Stomach (tissue), 4 donors: ENCODE measurements around the gene BCAS3.

Experiments
- CTCF ChIP-seq, 7 experiments: fragments of 450-650 bp in 4 of 7; fragments of 200-600 bp in 3 of 7; sonication (generic) in 3 of 7; IDR thresholded peaks; one replicate each; pipeline ENCODE4 v1.5.1; 2016 to 2019; ENCODE audit warnings: antibody characterized with exemption in 7 of 7, control low read depth in 2 of 7, mild to moderate bottlenecking in 1 of 7
- POLR2A ChIP-seq, 4 donors: fragments of 450-650 bp; IDR thresholded peaks; one replicate each; pipeline ENCODE4 v1.6.1; 2016; ENCODE audit warnings: antibody characterized with exemption in 4 of 4, control low read depth in 2 of 4, mild to moderate bottlenecking in 1 of 4, moderate library complexity in 1 of 4
- POLR2AphosphoS5 ChIP-seq, 3 donors: sonication (generic); formaldehyde crosslinking; IDR thresholded peaks; one replicate each; pipeline ENCODE4 v1.6.1; 2016; ENCODE audit warnings: antibody characterized with exemption in 3 of 3

DNA sequence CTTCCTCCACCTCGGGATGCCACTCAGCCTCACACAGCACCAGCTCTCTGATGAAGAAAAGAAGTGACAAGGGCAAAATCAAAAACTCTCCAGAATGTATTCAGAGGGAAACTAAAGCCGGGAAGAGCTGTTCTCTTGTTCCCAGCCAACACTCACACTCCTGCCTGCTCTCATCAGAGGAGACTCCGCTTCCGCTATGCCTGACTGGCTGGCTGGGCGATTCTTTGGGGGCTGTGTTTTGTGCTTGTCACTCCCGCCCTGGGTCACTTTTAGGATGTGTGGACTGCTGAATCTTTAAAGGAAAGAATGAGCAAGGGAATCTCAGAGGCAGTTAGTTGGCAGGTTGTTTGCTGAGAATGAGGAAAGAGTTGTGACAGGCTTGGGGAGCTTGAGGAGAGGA, 667.4 kb downstream of the BCAS3 start:
- no peak for TF ChIP-seq CTCF (IDR thresholded peaks at IDR 0.05)
- TF ChIP-seq POLR2A (IDR thresholded peaks at IDR 0.05), result no peak
- no peak for TF ChIP-seq POLR2AphosphoS5 (IDR thresholded peaks at IDR 0.05)
